ENCODE measurements around the gene MMP7. TPM values are rescaled to one million over a fixed set of nuclear protein-coding genes. Genes with fewer than 3 reads are reported as not detected.

The MMP7 gene
- total RNA-seq, 1 experiment from 2014 or later, result 0.61 TPM

GRCh38 chr11:102482433-102482832 lies 48.1 kb downstream of the MMP7 start:
- no peak for TF ChIP-seq EZH2 (IDR thresholded peaks at IDR 0.05)
- TF ChIP-seq ZFX (IDR thresholded peaks at IDR 0.05), result no peak
- no peak for TF ChIP-seq CTCF (IDR thresholded peaks at IDR 0.05 in 2 of 3, conservative IDR thresholded peaks at IDR 0.05 in 1 of 3; ENCODE audit: borderline replicate concordance in 1 of 3, insufficient read depth in 1 of 3, low read depth in 2 of 3, low read length in 2 of 3)
- TF ChIP-seq ZBTB33 (IDR thresholded peaks at IDR 0.05; ENCODE audit: extremely low read depth, insufficient replicate concordance, low read length), result no peak
- no peak for TF ChIP-seq POLR2A (IDR thresholded peaks at IDR 0.05; ENCODE audit: borderline replicate concordance, extremely low read depth, insufficient read depth, insufficient read length)
- TF ChIP-seq ATF3 (IDR thresholded peaks at IDR 0.05), result no peak
- TF ChIP-seq EGR1 (IDR thresholded peaks at IDR 0.05; ENCODE audit: low read depth), result no peak
- TF ChIP-seq JUND (IDR thresholded peaks at IDR 0.05), result no peak
- TF ChIP-seq SP1 (IDR thresholded peaks at IDR 0.05; ENCODE audit: low read depth), result no peak
- TF ChIP-seq SIN3A (IDR thresholded peaks at IDR 0.05; ENCODE audit: low read depth), result no peak
- no peak for TF ChIP-seq ELF1 (IDR thresholded peaks at IDR 0.05; ENCODE audit: borderline replicate concordance, low read depth)
- TF ChIP-seq YY1 (IDR thresholded peaks at IDR 0.05; ENCODE audit: extremely low read depth, insufficient replicate concordance, low read depth, low read length), result no peak
- no peak for TF ChIP-seq ZNF274 (IDR thresholded peaks at IDR 0.05; ENCODE audit: low read depth, low read length)
- no peak for TF ChIP-seq CEBPB (IDR thresholded peaks at IDR 0.05; ENCODE audit: low read depth)
- TF ChIP-seq TCF7L2 (IDR thresholded peaks at IDR 0.05; ENCODE audit: borderline replicate concordance, extremely low read depth, insufficient read depth, insufficient read length), result no peak
- no peak for TF ChIP-seq RAD21 (IDR thresholded peaks at IDR 0.05; ENCODE audit: low read depth)
- TF ChIP-seq POLR2AphosphoS5 (IDR thresholded peaks at IDR 0.05; ENCODE audit: low read depth, low read length), result no peak
- no peak for TF ChIP-seq MAX (IDR thresholded peaks at IDR 0.05)
- ATAC-seq (no peak), DNase-seq (ENCODE audit: low read depth, low spot score) (no peak)
- POLR2A ChIA-PET, result no interaction called here
- CTCF ChIA-PET, result no interaction called here
- no peak overlapping the region for H3K9ac ChIP-seq (ENCODE audit: low read length)
- H3K9me3 ChIP-seq (ENCODE audit: control insufficient read depth in 1 of 2, insufficient read depth in 1 of 2, low read depth in 1 of 2, low read length in 2 of 2), result no peaks in the 10 kb centered on the region
- H3K27me3 ChIP-seq (ENCODE audit: insufficient read depth, low read length), result no peaks in the 10 kb centered on the region
- no peak overlapping the region for H2AFZ ChIP-seq (ENCODE audit: low read depth, low read length, poor library complexity, severe bottlenecking)
- H3K4me2 ChIP-seq (ENCODE audit: low read length), result no peak overlapping the region
- peaks cover 0 to under 1% of the 10 kb centered on the region in 2 experiments; a peak in 2 of 4 replicates for H3K4me1 ChIP-seq (ENCODE audit: control insufficient read depth in 1 of 2, insufficient read depth in 2 of 2, low read length in 2 of 2)
- no peaks in the 10 kb centered on the region for H3K36me3 ChIP-seq (ENCODE audit: control insufficient read depth in 1 of 2, insufficient read depth in 2 of 2, low read length in 2 of 2)
- H3K79me2 ChIP-seq (ENCODE audit: insufficient read depth, low read length), result no peaks in the 10 kb centered on the region
- no peaks in the 10 kb centered on the region for H3K9me2 ChIP-seq (ENCODE audit: insufficient read depth)
- BruUV-seq (replicated peaks), result no TSS peak
- RAD21 ChIA-PET (ENCODE audit: low non-redundant PET in 1 of 2, low total read pairs in 2 of 2, uncharacterized antibody in 2 of 2, unreplicated experiment in 2 of 2), result no interaction called here
- no peak overlapping the region for H3K27ac ChIP-seq (ENCODE audit: low read depth, low read length)
- no peaks in the 10 kb centered on the region for H4K20me1 ChIP-seq (ENCODE audit: insufficient read depth)
- intact Hi-C loops (cut with micrococcal nuclease), result no loop called here
- H3K4me3 ChIP-seq (replicated peaks in 1 of 2; ENCODE audit: low read depth in 1 of 2, low read length in 2 of 2), result no peak overlapping the region
